Measurements from ENCODE around the gene PTGDS.
A peak's percentile ranks its signal among the peaks of the same experiment; 100 is the strongest.

Gene PTGDS

GRCh38 chr9:136977223-136977622 lies at the start of gene PTGDS:
TSS of gene PTGDS (plus strand) at chr9:136977504. CDS start at chr9:136977579, 75 bp downstream.
- FAIRE-seq (no peak), DNase-seq (ENCODE audit: low spot score) (no peak)

- no peak for DNase-seq (ENCODE audit: low spot score)
- FAIRE-seq: no peak
These were observed 48.7 kb upstream of the PTGDS start for GRCh38 chr9:136928591-136928990.

GRCh38 chr9:136930014-136930413 lies 47.3 kb upstream of the PTGDS start:
- FAIRE-seq (no peak), DNase-seq (ENCODE audit: low spot score) (no peak)

- FAIRE-seq (no peak), DNase-seq (ENCODE audit: low spot score) (no peak)
These were observed 45.6 kb upstream of the PTGDS start for GRCh38 chr9:136931611-136932130.

- no peak for DNase-seq (ENCODE audit: low spot score)
- no peak for FAIRE-seq
These were observed 43.0 kb upstream of the PTGDS start for GRCh38 chr9:136934277-136934676.

GRCh38 chr9:136935651-136936050 lies 41.7 kb upstream of the PTGDS start:
- DNase-seq (ENCODE audit: low spot score): no peak
- no peak for FAIRE-seq

- no peak for FAIRE-seq
- no peak for DNase-seq (ENCODE audit: low spot score)
These were observed 40.6 kb upstream of the PTGDS start for GRCh38 chr9:136936645-136937170.

- FAIRE-seq (no peak), DNase-seq (ENCODE audit: low spot score) (no peak)
These were observed 39.9 kb upstream of the PTGDS start for GRCh38 chr9:136937186-136938001.

GRCh38 chr9:136939431-136939995 lies 37.8 kb upstream of the PTGDS start:
- DNase-seq (ENCODE audit: low spot score) (no peak), FAIRE-seq (no peak)

- no peak for DNase-seq (ENCODE audit: low spot score)
- FAIRE-seq: no peak
These were observed 37.2 kb upstream of the PTGDS start for GRCh38 chr9:136939996-136940525.

GRCh38 chr9:136940526-136941230 lies 36.6 kb upstream of the PTGDS start:
- FAIRE-seq (no peak), DNase-seq (ENCODE audit: low spot score) (no peak)

GRCh38 chr9:136941231-136942111 lies 35.8 kb upstream of the PTGDS start:
- no peak for FAIRE-seq
- DNase-seq (ENCODE audit: low spot score): no peak

GRCh38 chr9:136942112-136942880 lies 35.0 kb upstream of the PTGDS start:
- no peak for DNase-seq (ENCODE audit: low spot score)
- no peak for FAIRE-seq

GRCh38 chr9:136942881-136943230 lies 34.4 kb upstream of the PTGDS start:
- DNase-seq (ENCODE audit: low spot score): no peak
- no peak for FAIRE-seq

- DNase-seq (ENCODE audit: low spot score) (peak; percentile 23), FAIRE-seq (no peak)
These were observed 33.8 kb upstream of the PTGDS start for GRCh38 chr9:136943291-136944211.

- DNase-seq (ENCODE audit: low spot score) (no peak), FAIRE-seq (no peak)
These were observed 33.1 kb upstream of the PTGDS start for GRCh38 chr9:136944212-136944518.

GRCh38 chr9:136944519-136945332 lies 32.6 kb upstream of the PTGDS start, which contains the start of the genes C8G and FBXW5:
TSS of gene C8G (plus strand) at chr9:136945243. CDS start at chr9:136945321, 78 bp downstream.
TSS of gene FBXW5 (minus strand) at chr9:136944738. CDS start at chr9:136944083, 655 bp downstream.
- FAIRE-seq (no peak), DNase-seq (ENCODE audit: low spot score) (peak; percentile 90)

All from RCC 7860 (cell line).